RWPE2 (cell line): ENCODE measurements around the gene HDHD3.

Source experiments
- ATAC-seq: fragments of 200-7000 bp; cut with Tn5 transposase; 3 replicates; pipeline ENCODE4 v1.9.1; 2021; ENCODE audit warnings: low read depth
- DNase-seq: peaks from one replicate; pipeline ENCODE4 v3.0.0-alpha.2; 2020; ENCODE audit warnings: low spot score
- H3K27ac ChIP-seq: fragments of 450-650 bp; 2 replicates; pipeline ENCODE4 v1.5.1; 2017; ENCODE audit warnings: mild to moderate bottlenecking; ENCODE audit not compliant: poor library complexity, severe bottlenecking
- H3K27me3 ChIP-seq: fragments of 250-450 bp; sonication (Bioruptor Pico); 2 replicates; pipeline ENCODE4 v1.5.1; 2021; ENCODE audit warnings: mild to moderate bottlenecking, moderate library complexity; ENCODE audit not compliant: insufficient read depth, poor library complexity, severe bottlenecking
- H3K36me3 ChIP-seq: fragments of 250-450 bp; sonication (Bioruptor Pico); 2 replicates; pipeline ENCODE4 v1.5.1; 2020; ENCODE audit warnings: low read depth, mild to moderate bottlenecking, moderate library complexity
- H3K4me1 ChIP-seq: fragments of 250-450 bp; sonication (Bioruptor Pico); 2 replicates; pipeline ENCODE4 v1.5.1; 2021; ENCODE audit warnings: mild to moderate bottlenecking, moderate library complexity; ENCODE audit not compliant: insufficient read depth, poor library complexity, severe bottlenecking
- H3K4me3 ChIP-seq: fragments of 250-450 bp; sonication (Bioruptor Pico); 2 replicates; pipeline ENCODE4 v1.5.1; 2021; ENCODE audit warnings: mild to moderate bottlenecking, moderate library complexity; ENCODE audit not compliant: severe bottlenecking
- H3K9me3 ChIP-seq: fragments of 250-450 bp; sonication (Bioruptor Pico); 2 replicates; pipeline ENCODE4 v1.5.1; 2021; ENCODE audit warnings: mild to moderate bottlenecking, moderate library complexity; ENCODE audit not compliant: severe bottlenecking
- TF ChIP-seq, protein P1 (sequence below): fragments of 450-650 bp; IDR thresholded peaks from one replicate; pipeline ENCODE4 v1.5.1; 2017; ENCODE audit warnings: mild to moderate bottlenecking, moderate library complexity; ENCODE audit not compliant: poor library complexity, severe bottlenecking

HDHD3 gene

DNA sequence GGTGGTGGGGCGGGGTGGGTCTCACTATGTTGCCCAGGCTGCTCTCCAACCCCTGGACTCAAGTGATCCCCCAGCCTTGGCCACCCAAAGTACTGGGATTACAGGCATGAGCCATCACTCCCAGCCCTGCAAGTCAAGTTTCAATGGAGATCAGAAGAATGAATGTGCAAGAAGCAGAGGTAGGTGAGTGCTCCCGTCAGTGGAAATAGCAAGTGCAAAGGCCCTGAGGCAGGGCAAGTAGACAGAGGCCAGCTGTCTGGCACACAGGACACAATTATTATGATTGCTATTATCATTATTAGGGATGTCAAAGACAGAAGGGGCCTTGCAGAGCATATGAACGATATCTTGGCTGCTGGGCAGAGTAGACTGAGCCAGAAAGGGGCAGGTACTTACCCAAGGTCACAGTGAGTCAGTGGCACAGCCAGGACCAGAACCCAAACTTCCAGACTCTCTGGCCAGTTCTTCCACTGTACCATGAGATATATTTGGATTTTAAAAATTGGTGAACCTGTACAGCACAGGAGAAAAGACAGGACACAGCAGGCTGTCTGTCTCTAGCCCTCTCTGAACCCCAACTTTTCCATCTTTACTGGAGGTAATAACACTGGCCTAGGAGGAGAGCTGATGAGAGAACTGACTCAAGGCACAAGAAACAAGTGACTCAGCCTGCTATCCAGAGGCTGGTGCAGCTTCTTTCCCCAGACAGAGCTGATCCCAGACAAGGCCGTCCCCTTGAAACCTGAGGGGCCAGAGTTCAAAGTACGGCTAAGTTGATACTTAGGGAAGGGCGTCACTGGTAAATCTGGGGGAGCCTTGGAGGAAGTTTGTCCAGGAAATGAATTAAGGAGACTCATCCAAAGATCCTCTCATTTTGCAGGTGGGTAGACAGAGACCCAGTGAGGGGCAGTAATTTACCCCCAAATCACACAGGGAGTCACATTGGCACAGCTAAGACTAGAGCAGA lies 1.4 kb downstream of the HDHD3 start:
- Histone ChIP-seq H3K27ac (no peak overlapping the region), H3K27me3 (no peaks in the 10 kb centered on the region), H3K4me1 (no peaks in the 10 kb centered on the region), H3K36me3 (no peaks in the 10 kb centered on the region), H3K4me3 (no peak overlapping the region), H3K9me3 (no peaks in the 10 kb centered on the region)
- ATAC-seq (no peak), DNase-seq (no peak)
- TF ChIP-seq, protein P1, sequence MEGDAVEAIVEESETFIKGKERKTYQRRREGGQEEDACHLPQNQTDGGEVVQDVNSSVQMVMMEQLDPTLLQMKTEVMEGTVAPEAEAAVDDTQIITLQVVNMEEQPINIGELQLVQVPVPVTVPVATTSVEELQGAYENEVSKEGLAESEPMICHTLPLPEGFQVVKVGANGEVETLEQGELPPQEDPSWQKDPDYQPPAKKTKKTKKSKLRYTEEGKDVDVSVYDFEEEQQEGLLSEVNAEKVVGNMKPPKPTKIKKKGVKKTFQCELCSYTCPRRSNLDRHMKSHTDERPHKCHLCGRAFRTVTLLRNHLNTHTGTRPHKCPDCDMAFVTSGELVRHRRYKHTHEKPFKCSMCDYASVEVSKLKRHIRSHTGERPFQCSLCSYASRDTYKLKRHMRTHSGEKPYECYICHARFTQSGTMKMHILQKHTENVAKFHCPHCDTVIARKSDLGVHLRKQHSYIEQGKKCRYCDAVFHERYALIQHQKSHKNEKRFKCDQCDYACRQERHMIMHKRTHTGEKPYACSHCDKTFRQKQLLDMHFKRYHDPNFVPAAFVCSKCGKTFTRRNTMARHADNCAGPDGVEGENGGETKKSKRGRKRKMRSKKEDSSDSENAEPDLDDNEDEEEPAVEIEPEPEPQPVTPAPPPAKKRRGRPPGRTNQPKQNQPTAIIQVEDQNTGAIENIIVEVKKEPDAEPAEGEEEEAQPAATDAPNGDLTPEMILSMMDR = no peak

DNA sequence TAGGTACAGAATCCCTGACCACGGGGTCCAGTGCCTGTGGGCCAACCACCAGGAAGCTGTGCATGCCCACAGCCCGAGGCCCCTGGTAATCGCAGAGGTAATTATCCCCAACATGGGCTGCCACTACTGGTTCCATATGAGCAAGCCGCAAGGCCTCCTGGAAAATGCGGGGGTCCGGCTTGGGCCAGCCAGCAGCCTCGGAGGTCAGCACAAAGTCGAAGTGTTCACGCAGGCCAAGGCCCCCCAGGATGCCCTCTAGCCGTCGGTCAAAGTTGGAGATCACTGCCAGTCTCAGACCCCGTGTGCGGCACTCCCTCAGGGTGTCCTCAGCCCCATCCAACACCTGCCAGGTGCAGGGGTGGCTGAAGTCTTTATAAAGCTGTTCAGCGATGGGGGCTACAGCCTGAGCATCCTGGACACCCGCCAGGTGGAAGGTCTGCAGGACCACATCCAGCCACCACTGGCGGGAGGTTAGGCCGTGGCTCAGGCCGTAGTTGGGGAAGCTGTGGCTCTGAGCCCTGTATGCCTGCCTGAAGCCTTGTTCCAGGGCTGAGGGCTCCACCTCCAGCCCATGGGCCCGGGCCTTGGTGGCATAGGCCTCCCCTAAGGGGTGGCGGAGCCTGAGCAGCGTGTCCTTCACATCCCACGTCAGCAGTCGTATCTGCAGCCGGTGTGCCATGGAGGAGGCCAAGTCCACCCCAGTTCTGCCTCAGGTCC lies 3.0 kb downstream of the HDHD3 start:
- H3K4me3 ChIP-seq = no peak overlapping the region
- no peak overlapping the region for H3K27ac ChIP-seq
- ATAC-seq (no peak), DNase-seq (no peak)
- H3K9me3 ChIP-seq = no peaks in the 10 kb centered on the region
- TF ChIP-seq, protein P1 = no peak
- no peaks in the 10 kb centered on the region for H3K27me3 ChIP-seq
- H3K4me1 ChIP-seq = no peaks in the 10 kb centered on the region
- H3K36me3 ChIP-seq = no peaks in the 10 kb centered on the region

DNA sequence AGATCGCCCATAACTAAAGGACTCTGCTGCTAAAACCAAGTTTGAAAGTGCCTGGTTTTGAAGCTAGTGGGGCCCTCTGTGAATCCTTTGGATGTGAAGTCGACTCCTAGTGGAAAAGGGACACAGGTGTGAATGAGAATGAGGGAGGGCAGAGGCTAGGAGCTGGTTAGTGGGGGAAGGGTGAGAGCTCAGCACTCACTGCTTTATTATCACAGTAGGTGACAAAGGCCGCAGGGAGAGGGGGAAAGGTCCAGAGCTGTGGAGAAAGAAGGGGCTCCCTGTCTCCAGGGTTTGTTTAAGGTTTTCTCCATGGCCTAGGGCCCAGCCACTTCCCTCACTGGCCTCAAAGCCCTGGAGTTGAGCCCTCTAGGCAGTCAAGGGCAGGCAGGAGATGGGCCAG lies 3.5 kb downstream of the HDHD3 start:
- ATAC-seq = no peak
- Histone ChIP-seq H3K4me1 (no peaks in the 10 kb centered on the region), H3K4me3 (no peak overlapping the region), H3K27ac (no peak overlapping the region), H3K27me3 (no peaks in the 10 kb centered on the region), H3K9me3 (no peaks in the 10 kb centered on the region), H3K36me3 (no peaks in the 10 kb centered on the region)
- TF ChIP-seq, protein P1 = no peak
- no peak for DNase-seq

DNA sequence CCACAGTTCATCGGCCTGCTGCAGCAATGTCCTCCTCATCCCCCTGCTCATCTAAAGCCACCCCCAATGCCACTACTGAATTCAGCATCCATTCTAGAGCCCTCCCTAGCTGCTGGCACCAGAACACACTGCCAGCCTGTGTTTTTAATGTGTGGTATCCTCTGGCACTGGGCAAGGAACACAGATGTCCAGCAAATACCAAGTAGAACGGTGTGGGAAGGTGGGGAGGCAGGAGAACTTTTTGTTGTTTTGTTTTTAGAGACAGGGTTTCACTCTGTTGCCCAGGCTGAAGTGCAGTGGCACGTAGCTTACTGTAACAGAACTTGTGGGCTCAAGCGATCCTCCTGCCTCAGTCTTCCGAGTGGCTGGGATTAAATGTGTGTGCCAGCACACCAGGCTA lies 4.7 kb downstream of the HDHD3 start:
- no peaks in the 10 kb centered on the region for H3K36me3 ChIP-seq
- no peaks in the 10 kb centered on the region for H3K9me3 ChIP-seq
- H3K27ac ChIP-seq = no peak overlapping the region
- DNase-seq (no peak), ATAC-seq (no peak)
- H3K27me3 ChIP-seq = no peaks in the 10 kb centered on the region
- no peaks in the 10 kb centered on the region for H3K4me1 ChIP-seq
- H3K4me3 ChIP-seq = no peak overlapping the region
- TF ChIP-seq, protein P1 = no peak
